SK-N-MC (cell line): ENCODE data around the gene ADARB1.

Experiments used
- DNase-seq: peaks from one replicate; pipeline ENCODE4 v3.0.0-alpha.2; 2011; ENCODE audit warnings: low read depth, low spot score
- H3K27ac ChIP-seq: fragments of 200-600 bp; sonication (generic); 2 replicates; pipeline ENCODE4 v1.5.1; 2016; ENCODE audit warnings: mixed run types
- H3K36me3 ChIP-seq: fragments of 200-600 bp; sonication (generic); 2 replicates; pipeline ENCODE4 v1.6.1; 2017; ENCODE audit warnings: antibody characterized with exemption, low read length, mixed read lengths; ENCODE audit not compliant: insufficient read depth
- H3K4me3 ChIP-seq: fragments of 200-600 bp; sonication (generic); 2 replicates; pipeline ENCODE4 v1.5.1; 2016
- H3K9ac ChIP-seq: fragments of 200-600 bp; sonication (generic); 2 replicates; pipeline ENCODE4 v1.8.0; 2017; ENCODE audit warnings: mixed run types, mixed read lengths; ENCODE audit not compliant: insufficient read length
- H3K9me3 ChIP-seq: fragments of 200-600 bp; sonication (generic); 2 replicates; pipeline ENCODE4 v1.6.1; 2017; ENCODE audit warnings: low read depth, mild to moderate bottlenecking, antibody characterized with exemption, low read length, moderate library complexity, mixed read lengths
- EZH2 ChIP-seq: fragments of 200-600 bp; sonication (generic); IDR thresholded peaks from one replicate; pipeline ENCODE4 v1.6.1; 2017; ENCODE audit warnings: antibody characterized with exemption
- FOXP2 ChIP-seq: optimal IDR thresholded peaks from 2 replicates; pipeline ENCODE3; 2011; ENCODE audit warnings: mild to moderate bottlenecking, moderate library complexity; ENCODE audit not compliant: insufficient read depth; ENCODE audit errors: extremely low read length, control extremely low read depth
- POLR2AphosphoS5 ChIP-seq: IDR thresholded peaks from 2 replicates; pipeline ENCODE4 v1.6.1; 2012; ENCODE audit warnings: mild to moderate bottlenecking, low read depth, low read length, borderline replicate concordance

Gene ADARB1

GRCh38 chr21:45217010-45217409 is 142.6 kb downstream of the ADARB1 start:
- H3K4me3 ChIP-seq, result no peak overlapping the region
- peaks cover 43% of the 10 kb centered on the region for H3K36me3 ChIP-seq
- DNase-seq, result no peak
- H3K9ac ChIP-seq, result no peak overlapping the region
- TF ChIP-seq EZH2 (no peak), FOXP2 (no peak), POLR2AphosphoS5 (no peak)
- peaks cover 3% of the 10 kb centered on the region for H3K9me3 ChIP-seq
- no peak overlapping the region for H3K27ac ChIP-seq

GRCh38 chr21:45219517-45219916 is 145.1 kb downstream of the ADARB1 start:
- H3K9ac ChIP-seq, result no peak overlapping the region
- TF ChIP-seq EZH2, result no peak
- TF ChIP-seq FOXP2, result no peak
- TF ChIP-seq POLR2AphosphoS5, result no peak
- H3K4me3 ChIP-seq, result no peak overlapping the region
- peaks cover 3% of the 10 kb centered on the region for H3K9me3 ChIP-seq
- H3K27ac ChIP-seq, result peak overlapping the region; percentile 72
- H3K36me3 ChIP-seq, result peaks cover 40% of the 10 kb centered on the region
- DNase-seq, result no peak

- Histone ChIP-seq H3K9me3 (peaks cover 3% of the 10 kb centered on the region), H3K4me3 (no peak overlapping the region), H3K27ac (peak overlapping the region; percentile 72), H3K9ac (peak overlapping the region; percentile 11), H3K36me3 (peaks cover 40% of the 10 kb centered on the region)
- no peak for DNase-seq
- no peak for TF ChIP-seq FOXP2
- TF ChIP-seq POLR2AphosphoS5, result no peak
- TF ChIP-seq EZH2, result no peak
These were observed 145.7 kb downstream of the ADARB1 start for GRCh38 chr21:45220071-45220481.

- Histone ChIP-seq H3K36me3 (peaks cover 38% of the 10 kb centered on the region), H3K9me3 (peaks cover 3% of the 10 kb centered on the region), H3K4me3 (no peak overlapping the region), H3K27ac (no peak overlapping the region; the same call in 1 of the 2 replicates), H3K9ac (no peak overlapping the region)
- DNase-seq, result no peak
- TF ChIP-seq FOXP2, result no peak
- TF ChIP-seq EZH2, result no peak
- TF ChIP-seq POLR2AphosphoS5, result no peak
These were observed 146.5 kb downstream of the ADARB1 start for GRCh38 chr21:45220714-45221490.

GRCh38 chr21:45222001-45222400 is 147.6 kb downstream of the ADARB1 start:
- H3K9ac ChIP-seq, result no peak overlapping the region
- no peak overlapping the region for H3K27ac ChIP-seq
- H3K36me3 ChIP-seq, result peaks cover 37% of the 10 kb centered on the region
- no peak overlapping the region for H3K4me3 ChIP-seq
- TF ChIP-seq FOXP2 (no peak), EZH2 (no peak), POLR2AphosphoS5 (no peak)
- no peak for DNase-seq
- no peaks in the 10 kb centered on the region for H3K9me3 ChIP-seq

- Histone ChIP-seq H3K4me3 (no peak overlapping the region), H3K27ac (peak overlapping the region; percentile 16; the same call in 1 of the 2 replicates), H3K9ac (no peak overlapping the region), H3K36me3 (peaks cover 24% of the 10 kb centered on the region; the same call in 1 of the 2 replicates), H3K9me3 (no peaks in the 10 kb centered on the region)
- DNase-seq, result no peak
- TF ChIP-seq EZH2 (no peak), POLR2AphosphoS5 (no peak), FOXP2 (no peak)
These were observed 149.1 kb downstream of the ADARB1 start for GRCh38 chr21:45223236-45224185.

- H3K9me3 ChIP-seq, result no peaks in the 10 kb centered on the region
- no peak overlapping the region for H3K4me3 ChIP-seq
- H3K36me3 ChIP-seq, result peaks cover 24% of the 10 kb centered on the region; the same call in 1 of the 2 replicates
- no peak overlapping the region for H3K9ac ChIP-seq
- no peak for TF ChIP-seq FOXP2
- no peak for TF ChIP-seq EZH2
- TF ChIP-seq POLR2AphosphoS5, result no peak
- no peak overlapping the region for H3K27ac ChIP-seq
- DNase-seq, result no peak
These were observed 150.0 kb downstream of the ADARB1 start for GRCh38 chr21:45224189-45224938.

- H3K36me3 ChIP-seq, result peaks cover 23% of the 10 kb centered on the region; the same call in 1 of the 2 replicates
- DNase-seq, result no peak
- H3K9ac ChIP-seq, result no peak overlapping the region
- no peak overlapping the region for H3K27ac ChIP-seq
- H3K9me3 ChIP-seq, result no peaks in the 10 kb centered on the region
- TF ChIP-seq POLR2AphosphoS5 (no peak), FOXP2 (no peak), EZH2 (no peak)
- no peak overlapping the region for H3K4me3 ChIP-seq
These were observed 150.8 kb downstream of the ADARB1 start for GRCh38 chr21:45225041-45225740.
